IPS-18a (cell line): ENCODE measurements around the gene CDK1.

Source experiments
- H3K27ac ChIP-seq: one replicate; pipeline ENCODE4 v1.5.1; 2013; ENCODE audit warnings: low read length
- H3K27me3 ChIP-seq: one replicate; pipeline ENCODE4 v1.6.1; 2013; ENCODE audit warnings: mild to moderate bottlenecking, low read length; ENCODE audit not compliant: control insufficient read depth, insufficient read depth
- H3K36me3 ChIP-seq: one replicate; pipeline ENCODE4 v1.6.1; 2013; ENCODE audit warnings: low read depth, low read length; ENCODE audit not compliant: control insufficient read depth
- H3K4me1 ChIP-seq: one replicate; pipeline ENCODE4 v1.6.1; 2013; ENCODE audit warnings: low read depth, low read length; ENCODE audit not compliant: control insufficient read depth
- H3K4me3 ChIP-seq: one replicate; pipeline ENCODE4 v1.5.1; 2013; ENCODE audit warnings: low read length
- H3K9ac ChIP-seq: one replicate; pipeline ENCODE4 v1.6.1; 2013; ENCODE audit warnings: mild to moderate bottlenecking, low read length, moderate library complexity
- H3K9me3 ChIP-seq: one replicate; pipeline ENCODE4 v1.6.1; 2013; ENCODE audit warnings: low read depth, low read length; ENCODE audit not compliant: control insufficient read depth

Gene CDK1

GRCh38 chr10:60778971-60779796 is 906 bp downstream of the CDK1 start:
- Histone ChIP-seq H3K27me3 (no peaks in the 10 kb centered on the region), H3K4me1 (peaks cover 17% of the 10 kb centered on the region), H3K4me3 (peak overlapping the region; percentile 94), H3K9me3 (no peaks in the 10 kb centered on the region), H3K36me3 (peaks cover 36% of the 10 kb centered on the region), H3K27ac (peak overlapping the region; percentile 93), H3K9ac (peak overlapping the region; percentile 95)

GRCh38 chr10:60781661-60782060 is 3.4 kb downstream of the CDK1 start:
- H3K4me1 ChIP-seq: peaks cover 17% of the 10 kb centered on the region
- H3K27ac ChIP-seq: no peak overlapping the region
- no peaks in the 10 kb centered on the region for H3K27me3 ChIP-seq
- no peak overlapping the region for H3K9ac ChIP-seq
- no peaks in the 10 kb centered on the region for H3K9me3 ChIP-seq
- peaks cover 61% of the 10 kb centered on the region for H3K36me3 ChIP-seq
- H3K4me3 ChIP-seq: no peak overlapping the region

DNA sequence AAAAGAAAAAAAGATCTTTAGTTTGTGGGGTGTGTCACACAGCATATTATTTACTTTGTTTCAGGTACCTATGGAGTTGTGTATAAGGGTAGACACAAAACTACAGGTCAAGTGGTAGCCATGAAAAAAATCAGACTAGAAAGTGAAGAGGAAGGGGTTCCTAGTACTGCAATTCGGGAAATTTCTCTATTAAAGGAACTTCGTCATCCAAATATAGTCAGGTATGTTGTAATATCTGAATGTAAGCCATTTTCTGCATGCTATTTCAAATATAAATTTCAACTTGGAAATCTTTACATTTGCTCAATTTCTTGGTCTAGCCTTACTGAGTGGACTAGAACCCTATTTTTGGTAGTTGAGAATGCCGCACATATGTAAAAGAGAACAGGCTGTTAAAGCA is 6.4 kb downstream of the CDK1 start:
- H3K9ac ChIP-seq: no peak overlapping the region
- peaks cover 90% of the 10 kb centered on the region for H3K36me3 ChIP-seq
- no peak overlapping the region for H3K4me3 ChIP-seq
- no peak overlapping the region for H3K27ac ChIP-seq
- H3K9me3 ChIP-seq: no peaks in the 10 kb centered on the region
- no peaks in the 10 kb centered on the region for H3K27me3 ChIP-seq
- peaks cover 16% of the 10 kb centered on the region for H3K4me1 ChIP-seq

DNA sequence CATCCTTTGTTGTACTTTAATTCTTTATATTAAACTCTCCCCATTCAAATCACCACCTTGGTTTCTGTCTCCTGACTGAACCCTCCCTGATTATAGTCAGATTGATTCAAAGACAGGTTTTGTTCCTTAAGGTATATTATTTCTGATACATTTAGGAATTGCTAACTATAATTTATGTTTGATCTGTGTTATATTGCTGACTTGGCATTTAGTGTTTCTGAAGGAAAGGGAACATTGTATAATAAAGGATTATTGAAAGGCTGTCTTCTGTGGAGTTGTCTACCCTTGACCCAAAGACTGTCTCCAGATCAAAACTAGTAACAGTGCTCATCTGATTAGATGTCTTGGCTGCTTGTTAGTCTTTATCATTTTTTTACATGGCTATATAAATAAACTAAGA is 10.3 kb downstream of the CDK1 start:
- Histone ChIP-seq H3K9ac (no peak overlapping the region), H3K27ac (no peak overlapping the region), H3K4me3 (no peak overlapping the region), H3K36me3 (peaks cover 97% of the 10 kb centered on the region), H3K4me1 (no peaks in the 10 kb centered on the region), H3K9me3 (no peaks in the 10 kb centered on the region), H3K27me3 (no peaks in the 10 kb centered on the region)

GRCh38 chr10:60789340-60789739 is 11.1 kb downstream of the CDK1 start:
- H3K9me3 ChIP-seq: no peaks in the 10 kb centered on the region
- H3K9ac ChIP-seq: no peak overlapping the region
- H3K27me3 ChIP-seq: no peaks in the 10 kb centered on the region
- H3K4me1 ChIP-seq: no peaks in the 10 kb centered on the region
- H3K36me3 ChIP-seq: peaks cover 96% of the 10 kb centered on the region
- no peak overlapping the region for H3K27ac ChIP-seq
- no peak overlapping the region for H3K4me3 ChIP-seq

- no peak overlapping the region for H3K27ac ChIP-seq
- no peak overlapping the region for H3K9ac ChIP-seq
- H3K4me1 ChIP-seq: no peaks in the 10 kb centered on the region
- H3K27me3 ChIP-seq: no peaks in the 10 kb centered on the region
- no peak overlapping the region for H3K4me3 ChIP-seq
- H3K9me3 ChIP-seq: no peaks in the 10 kb centered on the region
- H3K36me3 ChIP-seq: peaks cover 69% of the 10 kb centered on the region
Measured at GRCh38 chr10:60794953-60795352, 16.7 kb downstream of the CDK1 start.

- H3K27me3 ChIP-seq: no peaks in the 10 kb centered on the region
- H3K36me3 ChIP-seq: peaks cover 63% of the 10 kb centered on the region
- H3K9ac ChIP-seq: no peak overlapping the region
- H3K4me1 ChIP-seq: no peaks in the 10 kb centered on the region
- H3K27ac ChIP-seq: no peak overlapping the region
- no peak overlapping the region for H3K4me3 ChIP-seq
- H3K9me3 ChIP-seq: no peaks in the 10 kb centered on the region
Measured at GRCh38 chr10:60795465-60796202, 17.4 kb downstream of the CDK1 start.

DNA sequence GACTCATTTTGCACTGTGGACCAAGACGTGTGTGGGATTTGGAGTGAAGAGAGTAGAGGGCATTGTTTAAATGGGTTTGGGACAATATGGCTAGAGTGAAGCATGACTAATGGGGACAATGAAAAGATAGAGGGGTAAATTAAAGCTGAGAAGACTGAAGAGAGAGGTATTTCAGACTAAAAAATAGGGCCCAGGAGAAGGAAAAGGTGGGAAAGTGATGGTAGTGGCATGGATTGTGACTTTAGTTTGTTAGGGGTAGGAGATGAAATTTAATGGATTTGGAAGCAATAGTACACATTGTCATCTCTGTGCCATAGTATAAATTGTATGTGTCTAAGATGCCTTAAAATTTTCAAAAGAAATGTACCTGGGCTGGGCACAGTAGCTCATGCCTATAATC is 18.2 kb downstream of the CDK1 start:
- Histone ChIP-seq H3K36me3 (peaks cover 54% of the 10 kb centered on the region), H3K27ac (no peak overlapping the region), H3K27me3 (no peaks in the 10 kb centered on the region), H3K4me3 (no peak overlapping the region), H3K4me1 (no peaks in the 10 kb centered on the region), H3K9ac (no peak overlapping the region), H3K9me3 (no peaks in the 10 kb centered on the region)

GRCh38 chr10:60797200-60797599 is 18.9 kb downstream of the CDK1 start:
- Histone ChIP-seq H3K4me1 (no peaks in the 10 kb centered on the region), H3K9me3 (no peaks in the 10 kb centered on the region), H3K27me3 (no peaks in the 10 kb centered on the region), H3K27ac (no peak overlapping the region), H3K36me3 (peaks cover 47% of the 10 kb centered on the region), H3K4me3 (no peak overlapping the region), H3K9ac (no peak overlapping the region)

GRCh38 chr10:60798031-60798430 is 19.8 kb downstream of the CDK1 start:
- H3K27me3 ChIP-seq: no peaks in the 10 kb centered on the region
- H3K4me1 ChIP-seq: no peaks in the 10 kb centered on the region
- H3K4me3 ChIP-seq: no peak overlapping the region
- H3K9me3 ChIP-seq: no peaks in the 10 kb centered on the region
- peaks cover 39% of the 10 kb centered on the region for H3K36me3 ChIP-seq
- no peak overlapping the region for H3K27ac ChIP-seq
- no peak overlapping the region for H3K9ac ChIP-seq

- H3K4me1 ChIP-seq: no peaks in the 10 kb centered on the region
- H3K27me3 ChIP-seq: no peaks in the 10 kb centered on the region
- no peak overlapping the region for H3K27ac ChIP-seq
- no peaks in the 10 kb centered on the region for H3K9me3 ChIP-seq
- H3K9ac ChIP-seq: no peak overlapping the region
- H3K36me3 ChIP-seq: peaks cover 31% of the 10 kb centered on the region
- H3K4me3 ChIP-seq: no peak overlapping the region
Measured at GRCh38 chr10:60798870-60799269, 20.6 kb downstream of the CDK1 start.
